Activated T-cell treated with anti-CD3 and anti-CD28 coated beads, Interleukin-2, amount 50 U/mL, for 48 hours (primary cell): ENCODE data around the gene YPEL2.

Source experiments
- DNase-seq, 2 experiments: peaks; one replicate each; pipeline ENCODE4 v3.0.0-alpha.2; 2020

YPEL2 gene

GRCh38 chr17:59436900-59437299 is 105.4 kb downstream of the YPEL2 start:
- no peak for DNase-seq

- DNase-seq: no peak
Measured at GRCh38 chr17:59437791-59438281, 106.4 kb downstream of the YPEL2 start.

DNA sequence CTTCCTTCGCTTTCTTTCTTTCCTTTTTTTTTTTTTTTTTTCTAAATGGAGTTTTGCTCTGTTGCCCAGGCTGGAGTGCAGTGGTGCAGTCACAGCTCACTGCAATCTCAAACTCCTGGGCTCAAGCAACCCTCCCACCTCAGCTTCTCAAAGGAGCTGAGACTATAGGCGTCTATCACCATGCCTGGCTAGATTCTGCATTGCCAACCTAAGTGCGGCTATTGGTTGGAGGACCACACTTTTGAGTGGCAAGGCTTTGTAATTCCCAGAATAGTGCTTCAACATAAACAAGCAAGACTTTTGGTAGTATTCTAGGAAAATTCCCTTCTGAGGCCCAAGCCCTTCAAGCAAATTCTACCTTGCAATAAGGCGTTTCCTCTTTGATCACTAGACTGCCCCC is 107.8 kb downstream of the YPEL2 start:
- DNase-seq: peak in 1 of 2 experiments; percentile 36

DNA sequence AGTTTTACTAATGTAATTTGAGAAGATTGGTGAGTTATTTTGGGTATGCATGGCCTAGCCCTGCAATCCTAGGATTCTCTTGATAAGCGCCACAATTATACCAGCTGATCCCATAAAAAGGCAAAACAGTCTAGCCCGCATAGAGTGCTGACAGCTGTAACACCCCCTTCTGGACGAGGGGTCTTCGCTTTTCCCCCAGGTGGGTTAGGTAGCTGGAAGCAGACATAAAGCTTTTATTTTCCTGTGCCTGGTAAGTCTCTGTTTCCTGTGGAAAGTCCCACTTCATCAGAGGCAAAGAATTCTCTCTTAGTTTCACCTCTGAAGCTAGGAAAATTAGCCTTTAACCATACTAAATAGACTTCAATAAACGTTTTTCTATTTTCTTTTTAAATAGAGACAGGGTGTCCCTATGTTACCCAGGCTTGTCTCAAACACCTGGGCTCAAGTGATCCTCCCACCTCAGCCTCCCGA is 108.3 kb downstream of the YPEL2 start:
- DNase-seq: no peak

- peak; percentile 89 to 90 for DNase-seq
Measured at GRCh38 chr17:59440757-59441463, 109.5 kb downstream of the YPEL2 start.

DNA sequence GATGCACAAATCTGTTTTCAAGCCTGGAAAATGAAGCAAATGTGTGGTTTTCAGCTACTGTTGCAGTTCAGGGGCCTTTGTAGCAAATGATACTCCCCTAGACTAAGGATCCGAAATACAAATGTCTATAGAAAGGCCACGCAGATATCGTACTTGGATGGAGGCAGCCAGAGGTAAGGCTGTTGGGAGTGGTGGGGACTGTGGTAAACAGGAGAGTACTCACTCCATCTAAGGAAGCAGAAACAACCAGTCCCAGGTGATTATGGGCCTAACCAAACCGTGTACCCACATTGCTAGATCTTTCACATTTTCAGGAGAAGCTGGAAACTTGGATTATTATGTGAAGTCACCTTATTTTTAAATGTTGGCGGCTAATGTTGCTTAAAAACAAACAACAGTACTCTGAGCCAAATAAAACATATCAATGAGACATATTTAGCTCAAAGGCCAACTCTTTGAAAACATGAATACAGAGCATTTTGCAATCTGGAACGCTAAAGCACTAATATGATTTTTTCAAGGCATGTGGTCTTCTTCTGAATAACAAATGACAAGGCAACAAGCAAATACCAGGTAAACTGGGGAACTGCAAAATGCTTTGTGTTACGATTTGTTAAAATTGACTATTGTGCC is 110.1 kb downstream of the YPEL2 start:
- DNase-seq: peak in 1 of 2 experiments; percentile 31

DNA sequence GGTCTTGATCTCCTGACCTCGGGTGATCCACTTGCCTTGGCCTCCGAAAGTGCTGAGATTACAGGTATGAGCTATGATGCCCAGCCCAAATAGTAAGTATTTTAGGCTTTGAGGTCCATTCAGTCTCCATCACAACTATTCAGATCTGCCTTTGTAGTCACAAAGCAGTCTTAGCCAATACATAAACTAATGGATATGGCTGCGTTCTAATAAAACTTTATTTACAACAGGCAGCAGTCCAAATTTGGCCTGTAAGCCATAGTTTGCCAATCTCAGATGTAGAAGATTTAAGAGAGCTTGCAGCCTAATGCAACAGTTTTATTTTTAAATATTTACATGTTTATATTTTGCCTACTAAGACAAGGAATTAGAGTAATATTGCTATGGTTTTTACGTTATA is 111.7 kb downstream of the YPEL2 start:
- DNase-seq: no peak
